Calu3 (cell line): ENCODE results near the gene LZTS2. TPM values are rescaled to one million over a fixed set of nuclear protein-coding genes. Genes with fewer than 3 reads are reported as not detected.

ENCODE experiments used
- BruUV-seq: library from RNA; stranded (reverse); fragments of 400-500 nt; replicated peaks from 2 replicates; lab custom pipeline; 2021; lab: Mats Ljungman, UMichigan
- CTCF ChIA-PET: fragments of 300-600 bp; sonication (Branson Sonifier 250); formaldehyde crosslinking; loops from one replicate; lab custom pipeline; 2022; ENCODE audit warnings: antibody characterized with exemption; lab: Charles Lee
- DNase-seq: peaks from one replicate; pipeline ENCODE4 v3.0.0; 2022
- H3K27ac Mint-ChIP-seq: one replicate; pipeline ENCODE4 v1.8.0; 2022; ENCODE audit warnings: mixed read lengths; ENCODE audit not compliant: unreplicated experiment
- H3K27me3 Mint-ChIP-seq: one replicate; pipeline ENCODE4 v1.8.0; 2022; ENCODE audit warnings: mixed read lengths; ENCODE audit not compliant: unreplicated experiment
- H3K36me3 Mint-ChIP-seq: one replicate; pipeline ENCODE4 v1.8.0; 2022; ENCODE audit warnings: mild to moderate bottlenecking, moderate library complexity, mixed read lengths; ENCODE audit not compliant: insufficient read depth, unreplicated experiment
- H3K4me1 Mint-ChIP-seq: one replicate; pipeline ENCODE4 v1.8.0; 2022; ENCODE audit warnings: mild to moderate bottlenecking, low read depth, mixed read lengths; ENCODE audit not compliant: unreplicated experiment
- H3K4me3 Mint-ChIP-seq: one replicate; pipeline ENCODE4 v1.8.0; 2022; ENCODE audit warnings: mild to moderate bottlenecking, low read depth, moderate library complexity, mixed read lengths; ENCODE audit not compliant: unreplicated experiment
- H3K9me3 Mint-ChIP-seq: one replicate; pipeline ENCODE4 v1.8.0; 2022; ENCODE audit warnings: low read depth, mixed read lengths; ENCODE audit not compliant: unreplicated experiment
- intact Hi-C: fragments of 100-400 bp; cut with micrococcal nuclease; formaldehyde crosslinking; loops from one replicate; pipeline ENCODE4 v1.10.0; 2022; ENCODE audit not compliant: unreplicated experiment
- total RNA-seq: library from RNA; stranded (reverse); gene quantifications from 2 replicates; pipeline ENCODE4 v1.2.3, GENCODE V29; 2022
- TF ChIP-seq, protein P1 (sequence below): fragments of 200-600 bp; IDR thresholded peaks from one replicate; pipeline ENCODE4 v1.8.0; 2022; ENCODE audit warnings: antibody characterized with exemption; ENCODE audit not compliant: unreplicated experiment

Gene LZTS2
- total RNA-seq, 1 experiment from 2014 or later, result 23.7 TPM

DNA sequence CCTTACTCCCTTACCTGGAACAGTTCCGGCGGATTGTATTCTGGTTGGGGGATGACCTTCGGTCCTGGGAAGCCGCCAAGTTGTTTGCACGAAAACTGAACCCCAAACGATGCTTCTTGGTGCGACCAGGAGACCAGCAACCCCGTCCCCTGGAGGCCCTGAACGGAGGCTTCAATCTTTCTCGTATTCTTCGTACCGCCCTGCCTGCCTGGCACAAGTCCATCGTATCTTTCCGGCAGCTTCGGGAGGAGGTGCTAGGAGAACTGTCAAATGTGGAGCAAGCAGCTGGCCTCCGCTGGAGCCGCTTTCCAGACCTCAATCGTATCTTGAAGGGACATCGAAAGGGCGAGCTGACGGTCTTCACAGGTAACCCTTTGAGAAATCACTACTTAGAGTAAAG is 10.5 kb upstream of the LZTS2 start:
- H3K27me3 Mint-ChIP-seq, result no peaks in the 10 kb centered on the region
- no peaks in the 10 kb centered on the region for H3K4me1 Mint-ChIP-seq
- intact Hi-C loops, result no loop called here
- TF ChIP-seq, protein P1, sequence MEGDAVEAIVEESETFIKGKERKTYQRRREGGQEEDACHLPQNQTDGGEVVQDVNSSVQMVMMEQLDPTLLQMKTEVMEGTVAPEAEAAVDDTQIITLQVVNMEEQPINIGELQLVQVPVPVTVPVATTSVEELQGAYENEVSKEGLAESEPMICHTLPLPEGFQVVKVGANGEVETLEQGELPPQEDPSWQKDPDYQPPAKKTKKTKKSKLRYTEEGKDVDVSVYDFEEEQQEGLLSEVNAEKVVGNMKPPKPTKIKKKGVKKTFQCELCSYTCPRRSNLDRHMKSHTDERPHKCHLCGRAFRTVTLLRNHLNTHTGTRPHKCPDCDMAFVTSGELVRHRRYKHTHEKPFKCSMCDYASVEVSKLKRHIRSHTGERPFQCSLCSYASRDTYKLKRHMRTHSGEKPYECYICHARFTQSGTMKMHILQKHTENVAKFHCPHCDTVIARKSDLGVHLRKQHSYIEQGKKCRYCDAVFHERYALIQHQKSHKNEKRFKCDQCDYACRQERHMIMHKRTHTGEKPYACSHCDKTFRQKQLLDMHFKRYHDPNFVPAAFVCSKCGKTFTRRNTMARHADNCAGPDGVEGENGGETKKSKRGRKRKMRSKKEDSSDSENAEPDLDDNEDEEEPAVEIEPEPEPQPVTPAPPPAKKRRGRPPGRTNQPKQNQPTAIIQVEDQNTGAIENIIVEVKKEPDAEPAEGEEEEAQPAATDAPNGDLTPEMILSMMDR, result no peak
- no peak overlapping the region for H3K27ac Mint-ChIP-seq
- no peak for DNase-seq
- BruUV-seq, result no TSS peak
- H3K36me3 Mint-ChIP-seq, result peaks cover 33% of the 10 kb centered on the region
- H3K9me3 Mint-ChIP-seq, result no peaks in the 10 kb centered on the region
- CTCF ChIA-PET, result no interaction called here
- H3K4me3 Mint-ChIP-seq, result no peak overlapping the region

DNA sequence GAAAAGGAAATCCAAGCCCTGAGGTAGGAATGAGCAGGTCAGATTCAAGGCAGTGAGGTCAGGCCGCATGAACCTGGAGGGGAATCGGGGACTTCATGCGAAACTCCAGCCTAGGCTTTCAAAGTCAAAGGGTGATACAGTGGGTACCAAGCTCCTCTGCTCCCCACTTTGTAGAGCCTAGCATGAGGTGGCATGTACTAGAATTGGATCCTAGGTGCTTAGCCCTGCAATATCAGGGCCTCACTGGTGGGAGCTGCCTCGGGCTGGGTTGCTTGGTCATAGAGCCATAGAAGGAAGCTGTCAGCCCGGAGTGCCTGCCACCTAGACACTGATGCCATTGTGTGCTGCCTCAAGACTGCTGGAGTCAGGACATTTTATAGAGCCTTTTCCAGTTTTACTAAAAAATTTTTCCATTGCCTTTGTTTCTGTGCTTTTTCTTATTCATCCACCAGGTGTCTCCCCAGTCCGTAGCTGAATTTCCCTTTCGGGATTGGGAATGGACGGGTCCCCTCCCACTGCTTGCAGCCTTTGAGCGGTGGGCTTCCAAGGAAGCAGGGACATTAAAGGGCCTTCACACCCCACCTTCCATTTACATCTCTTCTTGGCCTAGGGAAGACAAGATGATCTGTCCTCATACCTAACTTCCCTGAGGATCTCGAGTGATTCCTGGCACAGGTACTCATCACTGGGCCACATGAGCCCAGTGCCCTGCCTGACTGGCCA is 5.5 kb upstream of the LZTS2 start:
- BruUV-seq, result no TSS peak
- H3K27me3 Mint-ChIP-seq, result no peaks in the 10 kb centered on the region
- intact Hi-C loops, result no loop called here
- H3K4me1 Mint-ChIP-seq, result peaks cover 14% of the 10 kb centered on the region
- H3K27ac Mint-ChIP-seq, result no peak overlapping the region
- DNase-seq, result no peak
- peaks cover 55% of the 10 kb centered on the region for H3K36me3 Mint-ChIP-seq
- no peaks in the 10 kb centered on the region for H3K9me3 Mint-ChIP-seq
- no peak overlapping the region for H3K4me3 Mint-ChIP-seq
- CTCF ChIA-PET, result no interaction called here
- TF ChIP-seq, protein P1, result peak; percentile 37

DNA sequence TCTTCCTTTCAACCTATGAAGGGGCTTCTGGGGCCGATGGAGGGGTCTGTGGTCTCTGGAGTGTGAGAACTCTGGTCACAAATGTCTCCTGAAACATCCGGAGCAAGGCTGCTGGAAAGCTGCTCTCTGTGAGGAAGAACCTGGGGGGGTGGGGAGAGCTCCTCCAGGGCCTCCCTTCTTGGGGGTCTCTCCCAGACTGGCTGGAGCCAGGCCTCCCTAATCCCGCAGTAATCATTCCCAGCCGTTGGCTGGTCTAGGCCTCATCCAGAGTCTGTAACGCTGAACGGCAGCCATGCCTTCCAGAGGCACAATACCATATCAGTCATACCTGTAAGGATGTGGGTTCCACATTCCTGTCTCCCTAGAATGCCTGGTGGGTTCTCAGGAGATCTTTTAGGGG is 4.4 kb upstream of the LZTS2 start:
- H3K9me3 Mint-ChIP-seq, result no peaks in the 10 kb centered on the region
- BruUV-seq, result no TSS peak
- intact Hi-C loops, result no loop called here
- no peak overlapping the region for H3K4me3 Mint-ChIP-seq
- TF ChIP-seq, protein P1, result no peak
- H3K27ac Mint-ChIP-seq, result no peak overlapping the region
- no peak for DNase-seq
- no peaks in the 10 kb centered on the region for H3K27me3 Mint-ChIP-seq
- CTCF ChIA-PET, result interaction anchor here (0.7 kb wide), 1 partner anchor 1460 kb away, joined by 3 read pairs; no protein-coding TSS in a partner anchor
- peaks cover 14% of the 10 kb centered on the region for H3K4me1 Mint-ChIP-seq
- peaks cover 65% of the 10 kb centered on the region for H3K36me3 Mint-ChIP-seq

DNA sequence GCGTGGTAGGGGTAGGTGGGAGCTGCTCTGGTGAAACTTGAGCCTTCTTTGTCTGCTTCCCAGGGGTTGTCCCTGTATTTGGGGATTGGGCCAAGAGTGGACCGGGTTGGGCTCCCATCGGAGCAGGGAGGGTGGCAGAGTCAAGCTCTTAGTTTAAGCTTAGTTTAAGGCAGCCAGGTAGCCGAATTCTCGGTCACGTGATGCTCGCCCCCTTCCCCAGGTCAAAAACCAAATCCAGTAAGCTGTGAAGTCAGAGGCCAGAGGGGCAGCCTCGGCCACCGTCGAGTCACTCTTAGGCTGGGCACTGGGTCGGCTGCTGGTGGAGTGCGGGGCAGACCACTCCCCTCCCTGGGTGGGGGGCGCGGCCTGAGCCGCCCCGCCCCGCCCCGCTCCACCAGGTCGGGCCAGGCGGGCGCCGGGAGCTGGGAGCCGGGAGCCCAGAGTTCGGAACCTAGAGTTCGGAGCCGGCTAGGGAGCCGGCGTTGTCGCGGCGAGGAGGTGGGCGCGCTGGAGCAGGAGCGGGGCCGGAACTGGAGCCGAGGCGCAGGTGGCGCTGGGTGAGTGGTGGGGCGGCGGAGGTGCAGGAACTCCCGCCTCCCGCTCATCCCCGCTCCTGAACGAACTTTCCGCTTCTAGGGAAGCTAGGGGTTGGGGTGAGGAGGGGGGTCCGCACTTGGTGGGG is 2.8 kb upstream of the LZTS2 start:
- peak; percentile 45 for DNase-seq
- H3K36me3 Mint-ChIP-seq, result peaks cover 61% of the 10 kb centered on the region
- CTCF ChIA-PET, result interaction anchor here (0.9 to 1.2 kb wide), 5 partner anchors 15 to 44 kb away, joined by 3 to 5 read pairs (median 3); partner anchors contain the start of gene SEMA4G
- H3K9me3 Mint-ChIP-seq, result no peaks in the 10 kb centered on the region
- no peaks in the 10 kb centered on the region for H3K27me3 Mint-ChIP-seq
- no peak overlapping the region for H3K27ac Mint-ChIP-seq
- TF ChIP-seq, protein P1, result no peak
- intact Hi-C loops, result loop anchor here (2.0 kb wide), 1 partner anchor 16 kb away; no protein-coding TSS in a partner anchor
- peaks cover 14% of the 10 kb centered on the region for H3K4me1 Mint-ChIP-seq
- peak overlapping the region; percentile 70 for H3K4me3 Mint-ChIP-seq
- no TSS peak for BruUV-seq
